GM13977 (cell line): ENCODE data around the gene SMCO1.
"Not testable (repeated sequence)": the region's sequence is repeated elsewhere in the genome, so short reads cannot be mapped to it uniquely, and the experiment has no call there.

Experiments
- DNase-seq: peaks from one replicate; pipeline ENCODE4 v3.0.0; 2012; ENCODE audit warnings: low spot score
- in situ Hi-C: fragments of 300-500 bp; cut with MboI; formaldehyde crosslinking; loops from one replicate; pipeline ENCODE4 v1.12.0; 2022; ENCODE audit warnings: low sequenced_read_pairs, low pct_unique_long_range_greater_than_20kb, mixed read lengths, inconsistent platforms; ENCODE audit not compliant: unreplicated experiment
- TF ChIP-seq, protein P1 (sequence below): IDR thresholded peaks from 2 replicates; pipeline ENCODE4 v1.5.1; 2012; ENCODE audit warnings: mild to moderate bottlenecking, control low read depth; ENCODE audit not compliant: insufficient read depth; ENCODE audit errors: extremely low read depth, missing control alignments

The SMCO1 gene

DNA sequence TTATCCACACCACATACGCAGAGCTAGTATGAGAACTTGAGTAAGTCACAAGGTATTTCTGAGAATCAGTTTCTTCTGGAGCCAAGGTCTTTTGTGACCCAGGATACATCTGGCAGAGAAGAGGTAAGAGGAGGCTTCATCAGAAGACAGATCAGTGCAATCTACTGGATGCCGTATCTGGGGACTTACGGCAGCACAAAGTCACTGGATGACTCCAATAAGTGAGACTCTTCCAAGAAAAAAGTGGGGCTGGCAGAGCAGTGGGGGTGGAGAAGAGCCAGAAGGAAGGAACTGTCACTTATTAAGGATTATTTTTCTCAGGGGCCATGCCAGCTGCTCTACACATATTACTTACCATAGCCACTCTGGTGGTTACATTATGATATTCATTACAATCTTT lies 51.3 kb downstream of the SMCO1 start:
- TF ChIP-seq, protein P1, sequence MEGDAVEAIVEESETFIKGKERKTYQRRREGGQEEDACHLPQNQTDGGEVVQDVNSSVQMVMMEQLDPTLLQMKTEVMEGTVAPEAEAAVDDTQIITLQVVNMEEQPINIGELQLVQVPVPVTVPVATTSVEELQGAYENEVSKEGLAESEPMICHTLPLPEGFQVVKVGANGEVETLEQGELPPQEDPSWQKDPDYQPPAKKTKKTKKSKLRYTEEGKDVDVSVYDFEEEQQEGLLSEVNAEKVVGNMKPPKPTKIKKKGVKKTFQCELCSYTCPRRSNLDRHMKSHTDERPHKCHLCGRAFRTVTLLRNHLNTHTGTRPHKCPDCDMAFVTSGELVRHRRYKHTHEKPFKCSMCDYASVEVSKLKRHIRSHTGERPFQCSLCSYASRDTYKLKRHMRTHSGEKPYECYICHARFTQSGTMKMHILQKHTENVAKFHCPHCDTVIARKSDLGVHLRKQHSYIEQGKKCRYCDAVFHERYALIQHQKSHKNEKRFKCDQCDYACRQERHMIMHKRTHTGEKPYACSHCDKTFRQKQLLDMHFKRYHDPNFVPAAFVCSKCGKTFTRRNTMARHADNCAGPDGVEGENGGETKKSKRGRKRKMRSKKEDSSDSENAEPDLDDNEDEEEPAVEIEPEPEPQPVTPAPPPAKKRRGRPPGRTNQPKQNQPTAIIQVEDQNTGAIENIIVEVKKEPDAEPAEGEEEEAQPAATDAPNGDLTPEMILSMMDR = no peak
- no peak for DNase-seq
- in situ Hi-C loops = no loop called here

DNA sequence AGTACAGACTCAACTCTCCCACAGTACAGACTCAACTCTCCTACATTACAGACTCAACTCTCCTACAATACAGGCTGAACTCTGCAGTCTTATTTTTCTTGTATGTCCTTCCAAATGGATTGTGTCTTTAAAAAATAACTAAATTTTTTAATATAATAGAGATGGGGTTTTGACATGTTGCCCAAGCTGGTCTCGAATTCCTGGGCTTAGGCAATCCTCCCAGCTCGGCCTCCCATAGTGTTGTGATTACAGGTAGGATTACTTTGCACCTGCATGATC lies 51.7 kb downstream of the SMCO1 start:
- no peak for DNase-seq
- in situ Hi-C loops = no loop called here
- TF ChIP-seq, protein P1 = no peak

DNA sequence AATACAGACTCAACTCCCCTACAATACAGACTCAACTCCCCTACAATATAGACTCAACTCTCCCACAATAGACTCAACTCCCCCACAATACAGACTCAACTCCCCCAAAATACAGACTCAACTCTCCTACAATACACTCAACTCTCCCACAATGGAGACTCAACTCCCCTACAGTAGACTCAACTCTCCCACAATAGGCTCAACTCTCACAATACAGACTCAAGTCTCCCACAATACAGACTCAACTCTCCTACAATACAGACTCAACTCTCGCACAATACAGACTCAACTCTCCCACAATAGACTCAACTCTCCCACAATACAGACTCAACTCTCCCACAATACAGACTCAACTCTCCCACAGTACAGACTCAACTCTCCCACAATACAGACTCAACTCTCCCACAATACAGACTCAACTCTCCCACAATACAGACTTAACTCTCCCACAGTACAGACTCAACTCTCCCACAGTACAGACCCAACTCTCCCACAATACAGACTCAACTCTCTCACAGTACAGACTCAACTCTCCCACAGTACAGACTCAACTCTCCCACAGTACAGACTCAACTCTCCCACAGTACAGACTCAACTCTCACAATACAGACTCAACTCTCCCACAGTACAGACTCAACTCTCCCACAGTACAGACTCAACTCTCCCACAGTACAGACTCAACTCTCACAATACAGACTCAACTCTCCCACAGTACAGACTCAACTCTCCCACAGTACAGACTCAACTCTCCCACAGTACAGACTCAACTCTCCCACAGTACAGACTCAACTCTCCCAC lies 52.3 kb downstream of the SMCO1 start:
- DNase-seq, in situ Hi-C loops: not testable (repeated sequence)

DNA sequence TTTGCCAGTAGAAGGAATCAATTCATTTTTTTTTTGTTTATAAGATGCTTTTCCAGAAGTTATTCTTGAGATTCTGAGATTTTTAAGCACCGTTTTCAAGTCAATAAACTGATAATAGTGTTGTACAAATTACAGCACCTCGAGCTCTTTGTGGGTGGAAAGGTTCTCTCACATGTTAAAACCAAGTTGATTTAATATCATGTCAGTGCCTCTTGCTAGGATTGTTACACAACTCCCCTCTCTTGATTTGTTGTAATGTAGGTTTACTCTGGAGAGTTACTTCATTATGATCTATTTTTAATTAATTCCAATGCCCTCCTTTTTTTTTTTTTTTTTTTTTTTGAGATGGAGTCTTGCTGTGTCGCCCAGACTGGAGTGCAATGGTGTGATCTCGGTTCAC lies 57.1 kb downstream of the SMCO1 start:
- in situ Hi-C loops = no loop called here
- no peak for DNase-seq
- TF ChIP-seq, protein P1 = no peak

DNA sequence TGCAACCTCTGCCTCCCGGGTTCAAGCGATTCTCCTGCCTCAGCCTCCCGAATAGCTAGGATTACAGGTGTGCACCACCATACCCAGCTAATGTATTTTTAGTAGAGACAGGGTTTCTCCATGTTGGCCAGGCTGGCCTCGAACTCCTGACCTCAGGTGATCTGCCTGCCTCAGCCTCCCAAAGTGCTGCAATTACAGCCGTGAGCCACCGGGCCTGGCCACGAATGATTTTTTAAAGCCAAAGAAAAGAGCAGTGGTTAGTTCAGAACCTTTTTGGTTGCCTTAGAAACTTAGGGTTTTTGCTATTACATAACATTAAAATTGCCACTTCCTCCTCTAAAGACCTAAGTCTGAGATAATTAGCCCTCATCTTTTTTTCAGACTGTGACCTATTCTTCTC lies 57.7 kb downstream of the SMCO1 start:
- in situ Hi-C loops = not testable (repeated sequence)
- peak; percentile 56 for DNase-seq
